ENCODE data around the gene BICRA. TPM values are rescaled to one million over a fixed set of nuclear protein-coding genes. Genes with fewer than 3 reads are reported as not detected.
A peak's percentile ranks its signal among the peaks of the same experiment; 100 is the strongest.

Gene BICRA
- total and polyA plus RNA-seq, 9 of the 15 experiments (the other 6 are each of a cell fraction or from before 2014, with no cell fraction given): 0.01 to 8.8 (median 1.2) TPM

DNA sequence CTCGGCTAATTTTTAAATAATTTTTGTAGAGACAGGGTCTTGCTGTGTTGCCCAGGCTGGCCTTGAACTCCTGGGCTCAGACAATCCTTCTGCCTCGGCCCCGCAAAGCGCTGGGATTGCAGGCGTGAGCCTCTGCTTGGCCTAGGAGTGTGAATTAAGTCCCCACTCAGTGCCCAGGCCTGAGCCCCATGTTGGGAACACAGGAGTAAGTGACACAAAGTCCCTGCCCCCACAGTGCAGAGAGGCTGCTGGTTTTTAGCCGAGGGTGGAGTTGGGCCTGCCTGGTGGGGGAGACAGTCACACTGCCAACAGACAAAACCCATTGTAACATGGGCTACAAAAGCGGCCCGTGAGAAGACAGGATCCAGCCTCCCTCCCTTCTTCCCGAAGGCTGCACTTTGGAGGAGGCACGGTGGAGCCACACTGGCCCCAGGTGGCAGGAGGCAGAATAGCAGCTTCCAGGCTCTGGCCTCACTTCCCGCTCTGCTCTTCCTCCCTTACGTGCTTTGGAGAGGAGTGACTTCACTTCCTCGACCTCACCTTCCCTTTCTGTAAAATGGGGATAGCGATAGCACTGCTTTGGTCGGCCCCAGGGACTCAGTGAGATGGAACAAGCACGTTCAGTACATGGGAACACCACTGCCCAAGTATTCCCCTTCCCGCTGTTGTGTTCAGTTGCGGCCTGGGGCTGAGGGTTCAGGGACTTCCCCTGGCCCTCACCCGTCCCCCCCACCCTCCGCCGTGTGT, 89.1 kb downstream of the BICRA start (continued):
- TF ChIP-seq, protein P1, sequence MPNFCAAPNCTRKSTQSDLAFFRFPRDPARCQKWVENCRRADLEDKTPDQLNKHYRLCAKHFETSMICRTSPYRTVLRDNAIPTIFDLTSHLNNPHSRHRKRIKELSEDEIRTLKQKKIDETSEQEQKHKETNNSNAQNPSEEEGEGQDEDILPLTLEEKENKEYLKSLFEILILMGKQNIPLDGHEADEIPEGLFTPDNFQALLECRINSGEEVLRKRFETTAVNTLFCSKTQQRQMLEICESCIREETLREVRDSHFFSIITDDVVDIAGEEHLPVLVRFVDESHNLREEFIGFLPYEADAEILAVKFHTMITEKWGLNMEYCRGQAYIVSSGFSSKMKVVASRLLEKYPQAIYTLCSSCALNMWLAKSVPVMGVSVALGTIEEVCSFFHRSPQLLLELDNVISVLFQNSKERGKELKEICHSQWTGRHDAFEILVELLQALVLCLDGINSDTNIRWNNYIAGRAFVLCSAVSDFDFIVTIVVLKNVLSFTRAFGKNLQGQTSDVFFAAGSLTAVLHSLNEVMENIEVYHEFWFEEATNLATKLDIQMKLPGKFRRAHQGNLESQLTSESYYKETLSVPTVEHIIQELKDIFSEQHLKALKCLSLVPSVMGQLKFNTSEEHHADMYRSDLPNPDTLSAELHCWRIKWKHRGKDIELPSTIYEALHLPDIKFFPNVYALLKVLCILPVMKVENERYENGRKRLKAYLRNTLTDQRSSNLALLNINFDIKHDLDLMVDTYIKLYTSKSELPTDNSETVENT (CRISPR knock-in tag; IDR thresholded peaks at IDR 0.05): no peak
- TF ChIP-seq, protein P2, sequence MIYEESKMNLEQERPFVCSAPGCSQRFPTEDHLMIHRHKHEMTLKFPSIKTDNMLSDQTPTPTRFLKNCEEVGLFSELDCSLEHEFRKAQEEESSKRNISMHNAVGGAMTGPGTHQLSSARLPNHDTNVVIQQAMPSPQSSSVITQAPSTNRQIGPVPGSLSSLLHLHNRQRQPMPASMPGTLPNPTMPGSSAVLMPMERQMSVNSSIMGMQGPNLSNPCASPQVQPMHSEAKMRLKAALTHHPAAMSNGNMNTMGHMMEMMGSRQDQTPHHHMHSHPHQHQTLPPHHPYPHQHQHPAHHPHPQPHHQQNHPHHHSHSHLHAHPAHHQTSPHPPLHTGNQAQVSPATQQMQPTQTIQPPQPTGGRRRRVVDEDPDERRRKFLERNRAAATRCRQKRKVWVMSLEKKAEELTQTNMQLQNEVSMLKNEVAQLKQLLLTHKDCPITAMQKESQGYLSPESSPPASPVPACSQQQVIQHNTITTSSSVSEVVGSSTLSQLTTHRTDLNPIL (CRISPR knock-in tag; IDR thresholded peaks at IDR 0.05): no peak
- no peak for TF ChIP-seq POLR2A (conservative IDR thresholded peaks at IDR 0.05)
- TF ChIP-seq FOS (IDR thresholded peaks at IDR 0.05; ENCODE audit: extremely low read depth, insufficient read length): no peak
- TF ChIP-seq NCOA4 (IDR thresholded peaks at IDR 0.05; ENCODE audit: partially characterized antibody): no peak
- TF ChIP-seq, protein P3, sequence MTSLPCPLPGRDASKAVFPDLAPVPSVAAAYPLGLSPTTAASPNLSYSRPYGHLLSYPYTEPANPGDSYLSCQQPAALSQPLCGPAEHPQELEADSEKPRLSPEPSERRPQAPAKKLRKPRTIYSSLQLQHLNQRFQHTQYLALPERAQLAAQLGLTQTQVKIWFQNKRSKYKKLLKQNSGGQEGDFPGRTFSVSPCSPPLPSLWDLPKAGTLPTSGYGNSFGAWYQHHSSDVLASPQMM (CRISPR knock-in tag; IDR thresholded peaks at IDR 0.05): no peak
- TF ChIP-seq NFIX (CRISPR knock-in tag; IDR thresholded peaks at IDR 0.05; ENCODE audit: low read depth): no peak
- TF ChIP-seq ZNF253 (CRISPR knock-in tag; conservative IDR thresholded peaks at IDR 0.05): no peak
- TF ChIP-seq ZNF239 (CRISPR knock-in tag; IDR thresholded peaks at IDR 0.05): 0 out of 2 replicates have a peak, but pooled peaks have one; percentile 16
- TF ChIP-seq SIX5 (IDR thresholded peaks at IDR 0.05; ENCODE audit: borderline replicate concordance in 1 of 2, insufficient read depth in 1 of 2, low read depth in 1 of 2, low read length in 2 of 2): no peak
- TF ChIP-seq FOSL1 (tag; conservative IDR thresholded peaks at IDR 0.05): no peak
- no peak for TF ChIP-seq U2AF2 (optimal IDR thresholded peaks at IDR 0.05; ENCODE audit: low read depth, low read length)
- TF ChIP-seq KLF6 (CRISPR knock-in tag; IDR thresholded peaks at IDR 0.05; ENCODE audit: borderline replicate concordance): no peak
- TF ChIP-seq MBD2 (IDR thresholded peaks at IDR 0.05; ENCODE audit: borderline replicate concordance, low read depth): no peak
- no peak for TF ChIP-seq BACH1 (tag; IDR thresholded peaks at IDR 0.05)
- peak; percentile 38; the same call in 1 of the 2 replicates for TF ChIP-seq CXXC5 (CRISPR knock-in tag; IDR thresholded peaks at IDR 0.05)
- TF ChIP-seq SMAD4 (CRISPR knock-in tag; conservative IDR thresholded peaks at IDR 0.05): 0 out of 2 replicates have a peak, but pooled peaks have one; percentile 38
- TF ChIP-seq NEUROD1 (IDR thresholded peaks at IDR 0.05; ENCODE audit: borderline replicate concordance, low read depth, low read length, partially characterized antibody): peak; percentile 50
- 0 out of 4 replicates have a peak, but pooled peaks of 1 of the 2 experiments have one; percentile 41 for TF ChIP-seq SIN3A (IDR thresholded peaks at IDR 0.05; ENCODE audit: borderline replicate concordance in 2 of 2, control insufficient read depth in 1 of 2, low read depth in 2 of 2, low read length in 2 of 2)
- peak; percentile 76 for TF ChIP-seq CTBP1 (IDR thresholded peaks at IDR 0.05; ENCODE audit: borderline replicate concordance)
- TF ChIP-seq ZNF384 (IDR thresholded peaks at IDR 0.05; ENCODE audit: low read depth, low read length): 0 out of 2 replicates have a peak, but pooled peaks have one; percentile 20
- no peak for TF ChIP-seq MCM5 (IDR thresholded peaks at IDR 0.05; ENCODE audit: low read depth)
- TF ChIP-seq EP300 (IDR thresholded peaks at IDR 0.05; ENCODE audit: low read length): no peak
- TF ChIP-seq, protein P4, sequence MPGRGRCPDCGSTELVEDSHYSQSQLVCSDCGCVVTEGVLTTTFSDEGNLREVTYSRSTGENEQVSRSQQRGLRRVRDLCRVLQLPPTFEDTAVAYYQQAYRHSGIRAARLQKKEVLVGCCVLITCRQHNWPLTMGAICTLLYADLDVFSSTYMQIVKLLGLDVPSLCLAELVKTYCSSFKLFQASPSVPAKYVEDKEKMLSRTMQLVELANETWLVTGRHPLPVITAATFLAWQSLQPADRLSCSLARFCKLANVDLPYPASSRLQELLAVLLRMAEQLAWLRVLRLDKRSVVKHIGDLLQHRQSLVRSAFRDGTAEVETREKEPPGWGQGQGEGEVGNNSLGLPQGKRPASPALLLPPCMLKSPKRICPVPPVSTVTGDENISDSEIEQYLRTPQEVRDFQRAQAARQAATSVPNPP (IDR thresholded peaks at IDR 0.05; ENCODE audit: borderline replicate concordance, insufficient read depth, insufficient read length): no peak

Measured in K562 (cell line).